Neural crest cell (in vitro differentiated cells): ENCODE data around the gene ZNF385C. TPM values are rescaled to one million over a fixed set of nuclear protein-coding genes. Genes with fewer than 3 reads are reported as not detected.
"Not testable (repeated sequence)": the region's sequence is repeated elsewhere in the genome, so short reads cannot be mapped to it uniquely, and the experiment has no call there.

Experiments used
- DNase-seq: peaks from one replicate; pipeline ENCODE4 v3.0.0; 2021; ENCODE audit warnings: low read depth, mixed read lengths, low spot score
- H3K27ac Mint-ChIP-seq: one replicate; pipeline ENCODE4 v1.8.0; 2021; ENCODE audit warnings: mild to moderate bottlenecking, mixed read lengths; ENCODE audit not compliant: unreplicated experiment
- H3K27me3 Mint-ChIP-seq: 2 replicates; pipeline ENCODE4 v1.8.0; 2021; ENCODE audit warnings: low read depth, mild to moderate bottlenecking, mixed read lengths
- H3K36me3 Mint-ChIP-seq: 2 replicates; pipeline ENCODE4 v1.8.0; 2021; ENCODE audit warnings: low read depth, mild to moderate bottlenecking, mixed read lengths
- H3K4me1 Mint-ChIP-seq: 2 replicates; pipeline ENCODE4 v1.8.0; 2021; ENCODE audit warnings: mixed read lengths
- H3K4me3 Mint-ChIP-seq: one replicate; pipeline ENCODE4 v1.8.0; 2021; ENCODE audit warnings: mild to moderate bottlenecking, mixed read lengths
- H3K9me3 Mint-ChIP-seq: 2 replicates; pipeline ENCODE4 v1.8.0; 2021; ENCODE audit warnings: mixed read lengths
- CTCF ChIP-seq: fragments of 200-600 bp; sonication (generic); conservative IDR thresholded peaks from 2 replicates; pipeline ENCODE4 v1.5.0; 2021; ENCODE audit warnings: antibody characterized with exemption, mild to moderate bottlenecking
- total RNA-seq: library from RNA; stranded (reverse); gene quantifications from 2 replicates; pipeline ENCODE4 v1.2.1, GENCODE V29; 2021

ZNF385C gene
- total RNA-seq, 1 donor from 2014 or later = 1.3 TPM

- TF ChIP-seq CTCF = no peak
- no peak for DNase-seq
- H3K27me3 Mint-ChIP-seq = no peaks in the 10 kb centered on the region
- peak overlapping the region; percentile 99 for H3K27ac Mint-ChIP-seq
- peak overlapping the region; percentile 97 for H3K4me3 Mint-ChIP-seq
- peaks cover 7% of the 10 kb centered on the region for H3K36me3 Mint-ChIP-seq
- H3K9me3 Mint-ChIP-seq = peaks cover 3% of the 10 kb centered on the region
- peaks cover 68% of the 10 kb centered on the region for H3K4me1 Mint-ChIP-seq
Observed at GRCh38 chr17:42016411-42016831, 81.9 kb downstream of the ZNF385C start.

DNA sequence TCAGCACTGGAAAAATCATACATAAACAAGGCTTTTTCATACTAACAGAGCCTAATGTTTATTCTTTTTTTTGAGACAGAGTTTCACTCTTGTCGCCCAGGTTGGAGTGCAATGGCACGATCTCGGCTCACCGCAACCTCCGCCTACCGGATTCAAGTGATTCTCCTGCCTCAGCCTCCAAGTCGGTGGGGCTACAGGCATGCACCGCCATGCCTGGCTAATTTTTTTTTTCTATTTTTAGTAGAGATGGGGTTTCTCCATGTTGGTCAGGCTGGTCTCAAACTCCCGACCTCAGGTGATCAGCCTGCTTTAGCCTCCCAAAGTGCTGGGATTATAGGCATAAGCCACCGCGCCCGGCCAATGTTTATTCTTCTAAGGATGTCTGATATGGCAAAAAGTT, 84.5 kb downstream of the ZNF385C start:
- H3K4me3 Mint-ChIP-seq = peak overlapping the region; percentile 71
- peaks cover 67% of the 10 kb centered on the region for H3K4me1 Mint-ChIP-seq
- not testable (repeated sequence) for H3K27me3 Mint-ChIP-seq, H3K27ac Mint-ChIP-seq, H3K9me3 Mint-ChIP-seq, H3K36me3 Mint-ChIP-seq, DNase-seq

GRCh38 chr17:42012363-42012762, 85.9 kb downstream of the ZNF385C start:
- Mint-ChIP-seq H3K4me1 (peaks cover 55% of the 10 kb centered on the region), H3K4me3 (peak overlapping the region; percentile 51)
- H3K27ac Mint-ChIP-seq, DNase-seq, H3K27me3 Mint-ChIP-seq, H3K36me3 Mint-ChIP-seq, H3K9me3 Mint-ChIP-seq: not testable (repeated sequence)

DNA sequence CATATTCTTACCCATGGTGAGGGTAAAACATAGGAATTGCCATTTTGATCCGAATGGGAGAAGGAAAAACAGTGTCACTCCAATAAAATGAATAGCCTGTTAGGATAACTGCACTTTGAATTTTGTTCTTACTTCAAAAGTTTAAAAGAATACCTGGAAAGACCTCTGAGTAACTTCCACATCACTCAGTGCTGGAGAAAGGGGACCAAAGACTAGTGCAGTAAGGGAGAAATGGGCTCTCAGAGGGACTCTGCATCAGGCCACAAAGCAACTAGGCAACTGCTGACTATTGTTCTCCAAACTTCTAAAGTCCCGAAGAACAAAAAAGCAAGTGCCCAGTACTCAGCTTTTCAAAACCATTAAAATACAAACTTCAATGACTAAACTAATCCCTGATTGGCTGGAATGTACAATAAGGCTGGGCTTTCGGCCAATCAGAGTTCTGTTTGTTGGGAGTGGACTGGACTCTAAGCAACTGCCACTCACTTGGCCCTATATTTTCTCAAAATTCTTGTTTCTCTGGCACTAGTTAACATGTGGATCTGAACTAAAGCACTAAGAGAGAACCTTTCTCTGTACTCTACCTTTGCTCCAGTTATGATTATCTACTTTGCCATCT, 87.3 kb downstream of the ZNF385C start:
- H3K9me3 Mint-ChIP-seq = no peaks in the 10 kb centered on the region
- no peak for DNase-seq
- H3K4me1 Mint-ChIP-seq = peaks cover 50% of the 10 kb centered on the region
- no peak for TF ChIP-seq CTCF
- H3K27me3 Mint-ChIP-seq = no peaks in the 10 kb centered on the region
- H3K27ac Mint-ChIP-seq = no peak overlapping the region
- peaks cover 6% of the 10 kb centered on the region for H3K36me3 Mint-ChIP-seq
- H3K4me3 Mint-ChIP-seq = peak overlapping the region; percentile 17

DNA sequence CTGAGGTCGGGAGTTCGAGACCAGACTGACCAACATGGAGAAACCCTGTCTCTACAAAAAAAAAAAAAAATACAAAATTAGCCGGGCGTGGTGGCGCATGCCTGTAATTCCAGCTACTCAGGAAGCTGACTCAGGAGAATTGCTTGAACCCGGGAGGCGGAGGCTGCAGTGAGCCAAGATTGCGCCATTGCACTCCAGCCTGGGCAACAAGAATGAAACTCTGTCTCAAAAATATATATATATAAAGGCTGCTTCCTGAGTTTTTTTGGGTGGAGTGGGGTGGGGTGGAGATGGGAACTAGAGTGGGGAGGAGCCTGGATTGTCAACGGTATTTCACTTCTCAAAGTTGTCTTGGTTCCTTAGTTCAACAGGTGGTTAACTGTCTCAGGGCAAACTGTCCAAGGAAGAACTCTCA, 88.0 kb downstream of the ZNF385C start:
- DNase-seq, H3K36me3 Mint-ChIP-seq, H3K27ac Mint-ChIP-seq, H3K9me3 Mint-ChIP-seq, H3K27me3 Mint-ChIP-seq: not testable (repeated sequence)
- Mint-ChIP-seq H3K4me1 (peaks cover 45% of the 10 kb centered on the region), H3K4me3 (peak overlapping the region; percentile 2)

DNA sequence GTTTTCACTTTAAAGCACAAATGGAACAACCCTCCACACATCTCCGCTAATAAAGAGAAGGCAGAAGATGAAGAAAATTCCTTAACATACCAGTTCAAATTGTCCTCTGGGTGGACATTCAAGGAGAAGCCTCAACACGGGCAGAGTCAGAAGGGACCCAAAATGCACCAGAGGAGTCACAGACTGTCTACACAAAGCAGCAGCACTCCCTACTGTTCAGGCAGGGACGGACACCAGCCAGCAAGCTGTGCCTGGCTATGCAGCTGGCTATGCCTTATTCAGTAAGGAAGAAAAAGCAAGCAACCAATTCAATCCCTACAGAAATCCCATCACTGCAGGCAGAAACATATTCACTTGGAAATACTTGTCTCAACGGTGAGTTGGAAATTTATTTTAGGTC, 89.1 kb downstream of the ZNF385C start:
- no peaks in the 10 kb centered on the region for H3K27me3 Mint-ChIP-seq
- no peaks in the 10 kb centered on the region for H3K9me3 Mint-ChIP-seq
- H3K4me1 Mint-ChIP-seq = peaks cover 49% of the 10 kb centered on the region
- no peak overlapping the region for H3K27ac Mint-ChIP-seq
- peaks cover 6% of the 10 kb centered on the region for H3K36me3 Mint-ChIP-seq
- peak; percentile 17 for TF ChIP-seq CTCF
- no peak overlapping the region for H3K4me3 Mint-ChIP-seq
- no peak for DNase-seq

GRCh38 chr17:42005166-42005565, 93.1 kb downstream of the ZNF385C start:
- Mint-ChIP-seq H3K36me3 (peaks cover 6% of the 10 kb centered on the region), H3K4me3 (no peak overlapping the region), H3K9me3 (no peaks in the 10 kb centered on the region), H3K27me3 (no peaks in the 10 kb centered on the region), H3K27ac (no peak overlapping the region), H3K4me1 (peaks cover 39% of the 10 kb centered on the region)
- no peak for DNase-seq
- no peak for TF ChIP-seq CTCF
